Stimulated activated CD4-positive, alpha-beta T cell treated with anti-CD3 and anti-CD28 coated beads, TNF-alpha, amount 100 ng/mL, for 48 hours (primary cell): ENCODE data around the gene IFNA1.
"Not testable (repeated sequence)": the region's sequence is repeated elsewhere in the genome, so short reads cannot be mapped to it uniquely, and the experiment has no call there.

Experiments used
- DNase-seq, 3 donors: peaks; one replicate each; pipeline ENCODE4 v3.0.0-alpha.2; 2020; ENCODE audit warnings: low read depth in 3 of 3

IFNA1 gene

DNA sequence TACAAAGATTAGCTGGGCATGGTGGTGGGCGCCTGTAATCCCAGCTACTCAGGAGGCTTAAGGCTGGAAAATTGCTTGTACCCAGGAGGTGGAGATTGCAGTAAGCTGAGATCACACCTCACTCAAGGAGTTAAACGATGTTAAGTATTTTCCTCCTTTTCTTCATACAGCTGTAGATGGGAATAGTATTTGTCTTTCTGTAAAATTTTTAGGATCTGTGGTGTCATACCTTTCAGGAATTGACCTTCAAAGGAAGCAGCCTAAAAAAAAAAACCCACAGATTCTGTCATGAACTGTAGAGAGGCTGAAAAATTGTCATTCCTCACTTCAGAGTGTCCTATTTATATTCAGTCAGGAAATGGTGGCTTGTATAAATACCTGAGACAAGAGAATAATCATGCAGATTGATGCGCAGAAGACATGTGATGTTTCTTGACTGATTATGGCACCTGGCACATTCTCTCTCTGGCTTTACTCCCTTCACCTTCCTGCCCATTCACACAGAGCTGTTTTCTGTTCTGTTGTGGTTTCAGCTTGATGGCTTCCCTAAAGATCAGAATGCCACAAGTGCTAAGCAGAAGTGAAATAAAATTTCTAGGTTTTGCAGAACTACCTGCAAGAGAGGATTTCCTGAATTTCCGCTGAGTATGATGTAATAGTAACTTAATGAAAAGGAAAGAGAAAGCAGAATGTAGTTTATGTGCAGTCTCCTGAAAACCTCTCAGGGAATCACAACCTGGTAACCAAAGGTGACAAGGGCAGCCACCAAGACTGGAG lies 3.8 kb downstream of the IFNA1 start:
- no peak for DNase-seq

DNA sequence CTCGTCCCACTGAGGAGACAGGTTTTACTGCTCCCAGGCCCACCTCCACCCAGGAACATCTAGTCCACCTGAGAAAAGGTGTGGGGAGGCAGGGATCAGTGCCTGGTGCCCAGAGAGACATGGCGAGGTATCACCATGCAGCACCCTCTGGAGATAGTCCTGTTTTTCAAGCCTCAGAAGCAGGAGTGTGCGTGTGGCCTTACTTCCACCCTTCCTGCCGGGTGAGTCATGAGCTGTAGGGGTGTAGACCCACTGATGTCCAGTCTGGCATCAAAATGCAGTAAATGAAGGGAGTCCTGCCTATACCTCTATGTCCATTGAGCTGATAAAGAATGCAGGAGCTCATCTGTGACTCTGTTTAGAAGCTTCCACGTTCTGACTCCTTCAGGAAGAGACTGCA lies 9.1 kb downstream of the IFNA1 start:
- DNase-seq = not testable (repeated sequence)

DNA sequence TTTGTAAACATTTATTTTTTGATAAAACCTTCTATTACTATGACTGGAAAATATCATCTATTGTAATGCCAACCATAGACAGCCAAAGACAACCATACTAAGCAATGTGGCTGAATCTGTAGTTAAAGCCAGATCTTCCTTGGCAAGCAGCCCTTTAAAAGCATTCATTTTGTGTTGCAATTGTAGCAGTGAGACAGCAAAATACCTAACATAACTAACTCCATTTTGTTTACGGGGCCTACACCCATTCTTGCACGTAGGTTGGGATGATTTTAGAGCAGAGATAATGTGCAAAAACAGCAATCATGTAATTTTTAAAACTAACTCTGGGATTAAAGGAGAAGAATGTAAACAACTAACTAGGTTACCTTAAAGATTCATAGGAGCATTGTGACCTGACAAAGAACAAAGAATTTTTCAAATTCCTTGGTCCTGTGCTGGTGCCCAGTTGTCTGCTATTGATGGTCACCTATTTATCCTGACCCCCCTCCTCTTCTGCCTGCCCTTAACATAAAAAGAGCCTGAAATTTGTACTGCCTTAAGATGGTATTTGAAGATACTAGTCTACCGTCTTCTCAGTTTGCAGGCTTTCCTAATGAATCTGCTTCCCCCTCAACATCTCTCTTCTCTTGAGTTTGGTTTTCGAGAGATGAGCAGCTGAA lies 10.6 kb downstream of the IFNA1 start:
- DNase-seq = no peak

DNA sequence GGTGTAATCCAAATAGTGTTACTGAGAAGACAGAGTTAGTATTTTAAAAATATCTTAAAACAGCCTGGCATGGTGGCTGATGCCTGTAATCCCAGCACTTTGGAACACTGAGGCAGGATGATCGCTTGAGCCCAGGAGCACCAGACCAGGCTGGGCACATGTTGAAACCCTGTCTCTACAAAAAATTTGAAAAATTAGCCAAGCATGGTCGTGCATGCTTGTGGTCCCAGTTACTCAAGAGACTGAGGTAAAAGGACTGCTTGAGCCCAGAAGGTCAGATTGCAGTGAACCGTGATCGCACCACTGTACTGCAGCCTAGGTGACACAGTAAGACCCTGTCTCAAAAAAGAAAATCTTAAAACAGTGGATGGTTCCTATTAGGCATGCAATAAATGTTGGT lies 12.4 kb downstream of the IFNA1 start:
- no peak for DNase-seq

DNA sequence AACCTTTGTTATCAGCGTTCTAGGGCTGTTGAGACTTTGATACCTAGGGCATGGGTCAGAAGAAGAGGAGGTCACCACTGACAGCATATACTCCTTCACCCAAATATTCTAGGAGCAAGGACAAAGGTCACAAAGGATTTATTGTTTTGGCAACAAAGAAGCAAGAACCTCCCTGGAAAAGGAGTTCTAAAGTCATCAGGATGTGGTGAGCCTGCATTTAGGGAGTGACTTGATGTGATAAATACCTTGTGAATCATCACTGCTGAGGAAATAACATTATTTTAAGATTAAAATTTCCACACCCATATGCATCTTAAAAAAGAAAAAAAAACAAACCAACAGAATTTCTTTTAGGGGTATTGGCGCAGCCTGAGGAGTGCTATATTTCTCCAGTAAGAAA lies 13.9 kb downstream of the IFNA1 start:
- no peak for DNase-seq

DNA sequence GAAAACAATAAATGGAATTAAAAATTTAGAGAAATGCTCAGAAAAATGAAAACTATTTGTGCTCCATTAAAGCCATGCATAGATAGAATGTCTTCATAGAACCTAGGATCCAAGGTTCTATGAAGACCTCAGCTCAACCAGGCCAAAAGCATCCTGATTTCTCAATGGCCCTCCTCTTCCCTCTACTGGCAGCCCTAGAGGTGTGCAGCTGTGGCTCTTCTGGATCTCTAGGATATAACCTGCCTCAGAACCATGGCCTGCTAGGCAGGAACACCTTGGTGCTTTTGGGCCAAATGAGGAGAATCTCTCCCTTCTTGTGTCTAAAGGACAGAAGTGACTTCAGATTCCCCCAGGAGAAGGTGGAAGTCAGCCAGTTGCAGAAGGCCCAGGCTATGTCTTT lies 15.1 kb downstream of the IFNA1 start:
- no peak for DNase-seq

DNA sequence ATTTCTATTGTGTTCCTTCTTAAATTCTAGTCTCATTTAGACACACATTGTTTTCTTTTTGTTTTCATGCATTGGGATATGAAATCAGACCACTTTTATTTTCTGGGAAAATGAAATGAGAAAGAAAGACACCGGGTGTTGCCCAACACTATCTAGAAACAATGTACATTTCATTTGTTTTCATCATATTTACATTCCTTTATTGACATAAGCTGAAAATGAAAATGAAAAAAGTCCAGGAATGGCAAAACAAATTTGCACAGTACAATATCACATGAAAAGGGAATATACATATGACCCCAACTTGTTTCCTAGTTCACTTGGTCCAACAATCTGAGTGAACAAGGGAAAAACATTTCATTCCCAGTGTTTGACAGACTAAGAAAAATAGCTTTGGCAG lies 21.1 kb downstream of the IFNA1 start:
- no peak for DNase-seq

DNA sequence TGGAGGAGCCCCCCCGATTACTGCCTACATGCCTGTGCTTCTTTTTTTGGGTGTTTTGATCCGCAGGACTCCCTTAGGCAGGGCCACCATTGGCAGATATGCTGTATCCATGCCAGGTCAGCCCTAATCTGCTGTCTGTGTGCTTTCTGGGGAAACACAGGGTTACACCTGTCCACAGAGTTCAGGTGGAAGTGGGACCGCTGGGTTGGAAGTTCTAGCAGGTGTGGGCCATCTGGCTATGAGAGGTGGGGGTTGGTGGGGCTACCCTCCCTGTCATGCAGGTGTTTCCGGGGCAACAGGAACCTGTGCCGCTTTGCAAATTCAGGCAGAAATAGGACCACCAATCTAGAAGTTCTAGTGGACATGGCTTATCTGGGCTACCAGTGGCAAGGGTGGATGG lies 24.9 kb downstream of the IFNA1 start:
- no peak for DNase-seq

DNA sequence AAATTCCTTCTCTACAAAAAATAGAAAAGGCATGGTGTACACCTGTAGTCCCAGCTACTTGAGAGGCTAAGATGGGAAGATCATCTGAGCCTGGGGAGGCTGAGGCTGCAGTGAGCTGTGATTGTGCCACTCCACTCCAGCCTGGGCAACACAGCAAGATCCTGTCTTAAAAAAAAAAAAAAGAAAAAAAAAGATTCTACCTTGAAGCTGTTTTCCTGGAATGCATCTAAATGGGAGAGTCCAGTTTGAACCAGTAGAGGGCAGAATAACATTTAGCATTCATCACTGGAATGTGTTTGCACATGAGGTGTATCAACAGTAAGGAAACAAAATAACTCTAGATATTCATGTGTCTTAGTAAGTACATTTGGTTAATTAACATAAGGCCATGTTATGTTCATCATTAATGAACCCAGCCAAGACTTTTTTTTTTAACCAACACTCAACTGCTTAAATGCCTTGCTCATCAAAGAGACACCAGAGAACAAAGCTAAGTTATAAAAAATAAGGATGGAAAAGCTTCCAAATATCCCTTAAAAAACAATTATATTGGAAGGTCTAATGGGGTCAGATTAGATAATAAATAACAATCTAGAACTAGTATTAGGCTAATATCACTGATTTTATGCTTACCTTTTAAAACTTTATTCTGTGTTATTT lies 25.8 kb downstream of the IFNA1 start:
- no peak for DNase-seq

DNA sequence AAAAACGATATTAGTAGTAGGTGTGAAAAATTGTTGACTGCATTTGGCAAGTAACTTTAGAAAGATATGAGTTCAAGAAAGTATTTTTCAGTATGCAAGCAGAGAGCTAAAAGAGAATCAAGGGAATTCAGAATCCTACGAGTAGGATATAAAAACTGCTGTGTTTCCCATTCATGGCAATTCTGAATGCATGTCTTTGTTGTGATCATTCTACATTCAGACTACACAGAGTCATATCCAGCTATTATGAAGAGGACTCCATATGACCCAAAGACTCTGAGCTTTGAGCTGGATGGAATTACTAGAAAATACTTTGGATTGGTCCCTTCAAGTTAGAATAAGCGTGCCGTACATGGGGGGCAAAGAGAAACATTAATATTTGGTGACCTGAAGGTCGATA lies 29.9 kb downstream of the IFNA1 start:
- no peak for DNase-seq

DNA sequence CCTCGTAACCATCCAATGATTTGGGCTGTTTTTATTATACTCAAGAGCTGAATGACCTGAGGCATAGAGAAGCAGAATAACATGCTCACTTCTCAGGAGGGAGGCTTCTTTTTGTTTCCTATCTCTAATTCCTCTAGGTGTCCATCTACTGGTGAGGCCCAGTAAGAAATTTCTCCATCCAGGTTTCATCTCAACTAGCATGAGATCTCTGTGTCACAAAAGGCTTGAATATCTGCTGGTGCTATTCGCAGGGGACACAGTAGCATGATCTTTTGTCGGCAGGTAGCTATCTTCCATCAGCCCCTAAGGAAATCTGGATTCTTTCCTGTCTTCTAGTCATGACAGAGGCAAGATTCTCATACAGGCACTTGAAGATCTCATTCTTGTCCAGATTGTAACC lies 33.0 kb downstream of the IFNA1 start:
- DNase-seq = no peak

DNA sequence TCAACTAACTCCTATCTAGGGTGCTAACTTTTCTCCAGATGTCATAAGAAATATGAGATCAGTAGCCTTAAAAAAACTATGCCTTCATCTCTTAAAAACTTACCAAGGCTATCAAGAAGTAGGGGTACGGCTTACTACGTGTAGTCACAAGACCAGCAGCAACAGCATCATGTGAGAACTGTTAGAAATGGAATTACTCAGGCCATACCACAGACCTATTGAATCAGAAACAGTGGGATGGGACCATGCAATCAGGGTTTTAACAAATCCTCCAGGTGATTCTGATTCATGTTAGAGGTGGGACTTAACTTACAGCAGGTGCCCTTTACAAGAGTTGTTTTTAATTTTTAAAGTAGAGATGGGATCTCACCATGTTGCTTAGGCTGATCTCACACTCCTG lies 37.2 kb downstream of the IFNA1 start:
- no peak for DNase-seq

DNA sequence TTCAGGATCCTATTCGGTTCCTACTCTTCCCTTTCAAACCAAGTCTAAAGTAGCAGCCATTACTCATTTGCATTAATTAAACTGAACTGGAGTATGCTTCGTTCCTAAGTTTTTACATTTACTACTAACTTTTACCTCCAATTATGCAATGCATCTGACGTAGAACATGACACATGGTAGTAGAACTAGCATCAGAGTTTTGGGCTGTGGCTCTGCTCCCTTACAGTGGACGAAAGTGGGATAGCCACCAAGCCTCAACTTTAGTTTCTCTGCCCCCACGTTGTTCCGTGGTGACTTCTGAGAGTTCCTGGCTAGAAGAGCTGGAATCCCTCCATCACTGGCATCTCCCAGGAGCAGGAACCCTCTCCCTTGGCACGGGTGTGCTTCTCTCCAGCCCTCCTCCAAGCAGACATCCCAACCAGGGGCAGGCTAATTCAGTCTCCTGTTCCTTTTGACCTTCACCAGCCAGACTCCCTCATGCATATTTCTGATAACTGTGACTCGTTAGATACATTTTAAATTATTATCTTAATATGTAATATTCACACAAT lies 39.0 kb downstream of the IFNA1 start:
- DNase-seq = no peak

DNA sequence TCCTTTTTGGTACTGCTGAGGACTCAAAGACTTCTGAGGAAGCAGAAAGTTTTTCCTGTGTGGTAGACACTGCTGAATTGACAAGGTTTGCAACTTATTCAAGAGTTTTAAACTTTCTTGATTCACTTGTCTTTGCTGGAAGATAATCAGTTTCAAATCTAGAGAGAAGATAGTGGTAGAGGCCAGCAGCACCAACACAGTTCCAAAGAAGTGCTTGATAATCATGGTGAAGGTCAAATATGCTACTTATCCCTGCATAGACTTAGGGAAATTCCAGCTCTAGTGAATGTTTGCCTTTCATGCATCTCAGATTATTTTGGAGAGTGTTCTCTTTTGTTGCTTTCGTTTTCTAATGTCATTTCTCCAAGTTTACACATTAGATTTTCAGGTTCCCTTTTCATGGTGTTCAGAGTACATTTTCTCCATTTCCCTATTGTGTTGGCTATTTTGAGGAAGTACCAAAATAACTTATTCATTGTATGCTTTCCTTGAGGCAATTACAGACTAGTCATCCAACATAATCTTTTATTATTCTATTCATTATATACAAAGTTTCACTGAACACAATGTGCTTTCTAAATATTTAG lies 41.3 kb downstream of the IFNA1 start:
- no peak for DNase-seq

DNA sequence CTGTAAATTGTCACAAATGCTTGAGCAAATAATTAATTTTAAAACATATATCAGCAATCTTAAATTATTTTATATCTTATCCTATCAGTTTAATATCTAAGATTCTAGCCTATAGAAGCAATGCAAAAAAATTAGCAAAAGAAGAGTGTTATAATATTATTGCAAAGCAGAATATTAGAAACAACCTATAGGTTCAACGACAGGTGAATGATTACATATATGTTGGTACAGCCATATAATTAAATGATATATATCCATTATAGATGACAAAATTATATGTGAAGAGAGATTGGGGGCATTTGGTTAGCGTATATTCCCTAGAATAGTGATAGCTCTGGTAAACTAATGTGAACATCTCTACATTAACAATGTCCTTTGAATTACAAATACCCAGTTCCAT lies 42.0 kb downstream of the IFNA1 start, which contains the start of gene IFNE:
IFNE (minus strand) TSS at position 101 of the 400 bp plus-strand sequence. CDS start 619 bp downstream, outside the sequence.
- DNase-seq = no peak
